Mesendoderm (in vitro differentiated cells): ENCODE measurements around the gene RCE1.

Experiments
- DNase-seq: peaks from one replicate; pipeline ENCODE4 v3.0.0; 2013
- H2AK5ac ChIP-seq: 2 replicates; pipeline ENCODE4 v1.6.1; 2013; ENCODE audit warnings: low read length, inconsistent platforms
- H2BK120ac ChIP-seq: 2 replicates; pipeline ENCODE4 v1.6.1; 2013; ENCODE audit warnings: low read depth, mild to moderate bottlenecking, low read length, moderate library complexity, mixed read lengths
- H2BK15ac ChIP-seq: replicated peaks from 2 replicates; pipeline ENCODE4 v1.6.1; 2013; ENCODE audit warnings: low read depth, mild to moderate bottlenecking, moderate library complexity
- H2BK5ac ChIP-seq: 2 replicates; pipeline ENCODE4 v1.6.1; 2013; ENCODE audit warnings: low read length, inconsistent platforms
- H3K18ac ChIP-seq: 2 replicates; pipeline ENCODE4 v1.6.1; 2013; ENCODE audit warnings: mild to moderate bottlenecking, low read length, mixed read lengths
- H3K23ac ChIP-seq: one replicate; pipeline ENCODE4 v1.6.1; 2013; ENCODE audit warnings: low read length
- H3K27ac ChIP-seq: 2 replicates; pipeline ENCODE4 v1.5.1; 2013; ENCODE audit warnings: low read depth, mild to moderate bottlenecking, inconsistent platforms, low read length, moderate library complexity
- H3K27me3 ChIP-seq: 2 replicates; pipeline ENCODE4 v1.6.1; 2013; ENCODE audit warnings: low read length, control low read depth, mild to moderate bottlenecking, inconsistent platforms; ENCODE audit not compliant: insufficient read depth, poor library complexity
- H3K36me3 ChIP-seq: 2 replicates; pipeline ENCODE4 v1.6.1; 2013; ENCODE audit warnings: low read length, inconsistent platforms; ENCODE audit not compliant: control insufficient read depth, insufficient read depth
- H3K4ac ChIP-seq: one replicate; pipeline ENCODE4 v1.6.1; 2013; ENCODE audit warnings: low read depth, mild to moderate bottlenecking, low read length, moderate library complexity
- H3K4me1 ChIP-seq: 2 replicates; pipeline ENCODE4 v1.6.1; 2013; ENCODE audit warnings: low read depth, low read length, inconsistent platforms; ENCODE audit not compliant: control insufficient read depth
- H3K4me2 ChIP-seq: 2 replicates; pipeline ENCODE4 v1.6.1; 2013; ENCODE audit warnings: low read length
- H3K4me3 ChIP-seq: 2 replicates; pipeline ENCODE4 v1.5.1; 2013; ENCODE audit warnings: mild to moderate bottlenecking, low read length
- H3K56ac ChIP-seq: one replicate; pipeline ENCODE4 v1.6.1; 2013; ENCODE audit warnings: low read length
- H3K79me1 ChIP-seq: 2 replicates; pipeline ENCODE4 v1.6.1; 2013; ENCODE audit warnings: low read length, inconsistent platforms
- H3K79me2 ChIP-seq: 2 replicates; pipeline ENCODE4 v1.6.1; 2013; ENCODE audit warnings: mild to moderate bottlenecking, low read length; ENCODE audit not compliant: control insufficient read depth, insufficient read depth
- H3K9ac ChIP-seq: 2 replicates; pipeline ENCODE4 v1.6.1; 2013; ENCODE audit warnings: low read length, inconsistent platforms
- H4K5ac ChIP-seq: one replicate; pipeline ENCODE4 v1.6.1; 2013; ENCODE audit warnings: low read length
- H4K8ac ChIP-seq: one replicate; pipeline ENCODE4 v1.6.1; 2013; ENCODE audit warnings: low read depth, mild to moderate bottlenecking, control low read depth, low read length, moderate library complexity
- WGBS: extraction: QIAGEN DNeasy Blood & Tissue Kit; methylation state at CpG from one replicate; pipeline ENCODE4 v1.1.7; 2013; ENCODE audit warnings: low lambda C conversion rate, missing lambda C conversion rate; ENCODE audit not compliant: insufficient coverage; ENCODE audit errors: extremely low coverage; 5-methylcytosine and 5-hydroxymethylcytosine counted together

The RCE1 gene

DNA sequence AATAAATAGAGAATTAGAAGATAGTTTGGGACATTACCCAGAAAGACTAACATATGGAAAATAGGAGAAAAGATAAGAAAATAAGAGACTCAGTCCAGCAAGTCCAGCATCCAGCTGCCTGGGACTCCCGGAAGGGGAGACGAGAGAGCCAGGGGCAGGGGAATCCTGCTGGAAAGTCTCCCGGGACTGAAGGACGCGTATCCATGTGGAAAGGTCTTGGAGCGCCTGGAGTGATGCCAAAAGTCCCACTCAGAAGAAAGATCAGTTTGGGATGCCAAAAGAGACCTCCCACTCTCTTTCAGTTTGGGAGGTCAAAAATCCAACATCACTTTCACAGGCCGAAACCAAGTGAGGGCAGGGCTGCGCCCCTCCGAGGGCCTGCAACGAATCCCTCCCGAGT lies 44.3 kb downstream of the RCE1 start:
- H3K23ac ChIP-seq = no peak overlapping the region
- no peak overlapping the region for H4K8ac ChIP-seq
- no peak overlapping the region for H2BK5ac ChIP-seq
- no peak overlapping the region for H3K4ac ChIP-seq
- no peaks in the 10 kb centered on the region for H3K79me2 ChIP-seq
- no peak overlapping the region for H2BK120ac ChIP-seq
- no peak overlapping the region for H2BK15ac ChIP-seq
- no peak overlapping the region for H3K18ac ChIP-seq
- H3K4me3 ChIP-seq = no peak overlapping the region
- no peaks in the 10 kb centered on the region for H3K36me3 ChIP-seq
- no CpG with 5 or more reads among the region's 11 CpGs for WGBS
- H2AK5ac ChIP-seq = no peak overlapping the region
- H3K27ac ChIP-seq = no peak overlapping the region
- DNase-seq = no peak
- H3K27me3 ChIP-seq = no peaks in the 10 kb centered on the region
- no peak overlapping the region for H3K4me2 ChIP-seq
- H3K79me1 ChIP-seq = no peaks in the 10 kb centered on the region
- H4K5ac ChIP-seq = no peak overlapping the region
- no peak overlapping the region for H3K56ac ChIP-seq
- no peak overlapping the region for H3K9ac ChIP-seq
- no peaks in the 10 kb centered on the region for H3K4me1 ChIP-seq

DNA sequence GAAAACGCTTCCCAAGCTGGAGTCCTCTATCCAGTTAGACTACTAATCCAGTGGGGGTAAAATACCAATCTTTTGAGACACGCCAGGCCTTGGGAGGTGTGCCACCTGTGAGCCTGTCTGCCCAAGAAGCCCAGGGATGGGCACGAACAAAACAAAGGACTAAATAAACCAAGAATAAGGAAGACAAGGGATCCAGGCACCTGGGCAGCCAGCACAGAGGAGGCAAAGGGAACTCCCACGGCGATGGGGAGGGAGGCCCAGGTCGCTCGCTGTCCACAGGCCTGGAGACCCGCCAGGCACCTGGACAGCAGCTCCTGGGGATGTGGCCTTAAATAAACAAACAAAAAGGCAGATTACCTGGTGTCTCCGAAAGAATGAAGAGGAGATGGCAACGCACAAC lies 45.0 kb downstream of the RCE1 start:
- H3K36me3 ChIP-seq = no peaks in the 10 kb centered on the region
- no peaks in the 10 kb centered on the region for H3K4me1 ChIP-seq
- no CpG with 5 or more reads among the region's 10 CpGs for WGBS
- no peaks in the 10 kb centered on the region for H3K79me2 ChIP-seq
- H4K8ac ChIP-seq = no peak overlapping the region
- no peaks in the 10 kb centered on the region for H3K27me3 ChIP-seq
- H2AK5ac ChIP-seq = no peak overlapping the region
- H3K4me3 ChIP-seq = no peak overlapping the region
- no peak overlapping the region for H3K27ac ChIP-seq
- no peak overlapping the region for H3K18ac ChIP-seq
- H2BK15ac ChIP-seq = no peak overlapping the region
- no peak overlapping the region for H2BK5ac ChIP-seq
- no peaks in the 10 kb centered on the region for H3K79me1 ChIP-seq
- H3K56ac ChIP-seq = no peak overlapping the region
- no peak overlapping the region for H3K4me2 ChIP-seq
- no peak overlapping the region for H3K23ac ChIP-seq
- no peak for DNase-seq
- H2BK120ac ChIP-seq = no peak overlapping the region
- H3K9ac ChIP-seq = no peak overlapping the region
- no peak overlapping the region for H3K4ac ChIP-seq
- H4K5ac ChIP-seq = no peak overlapping the region

DNA sequence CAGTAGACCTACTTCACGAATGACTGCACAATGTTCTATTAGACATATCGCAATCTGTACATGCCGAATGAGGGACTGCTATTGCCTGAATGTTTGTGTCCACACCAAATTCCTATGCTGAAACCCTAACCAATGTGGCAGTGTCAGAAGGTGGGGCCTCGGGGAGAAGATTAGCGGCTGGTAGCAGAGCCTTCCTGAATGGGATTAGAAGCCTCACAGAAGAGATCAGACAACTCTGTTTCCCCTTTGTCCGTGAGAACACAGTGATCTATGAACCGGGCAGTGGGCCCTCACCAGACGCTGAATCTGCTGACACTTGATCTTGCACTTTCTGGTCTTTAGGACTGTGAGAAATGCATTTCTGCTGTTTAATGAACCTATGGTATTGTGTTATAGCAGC lies 46.7 kb downstream of the RCE1 start:
- no peak overlapping the region for H2BK120ac ChIP-seq
- no peaks in the 10 kb centered on the region for H3K36me3 ChIP-seq
- no peaks in the 10 kb centered on the region for H3K27me3 ChIP-seq
- H4K5ac ChIP-seq = no peak overlapping the region
- no peaks in the 10 kb centered on the region for H3K4me1 ChIP-seq
- no peak overlapping the region for H3K56ac ChIP-seq
- no peak overlapping the region for H2BK15ac ChIP-seq
- H4K8ac ChIP-seq = no peak overlapping the region
- H3K9ac ChIP-seq = no peak overlapping the region
- H3K4ac ChIP-seq = no peak overlapping the region
- no peak overlapping the region for H3K4me2 ChIP-seq
- WGBS = no CpG with 5 or more reads among the region's 8 CpGs
- H3K18ac ChIP-seq = no peak overlapping the region
- no peaks in the 10 kb centered on the region for H3K79me2 ChIP-seq
- H3K23ac ChIP-seq = no peak overlapping the region
- no peak for DNase-seq
- H3K4me3 ChIP-seq = no peak overlapping the region
- no peak overlapping the region for H2AK5ac ChIP-seq
- H2BK5ac ChIP-seq = no peak overlapping the region
- H3K79me1 ChIP-seq = no peaks in the 10 kb centered on the region
- H3K27ac ChIP-seq = no peak overlapping the region

DNA sequence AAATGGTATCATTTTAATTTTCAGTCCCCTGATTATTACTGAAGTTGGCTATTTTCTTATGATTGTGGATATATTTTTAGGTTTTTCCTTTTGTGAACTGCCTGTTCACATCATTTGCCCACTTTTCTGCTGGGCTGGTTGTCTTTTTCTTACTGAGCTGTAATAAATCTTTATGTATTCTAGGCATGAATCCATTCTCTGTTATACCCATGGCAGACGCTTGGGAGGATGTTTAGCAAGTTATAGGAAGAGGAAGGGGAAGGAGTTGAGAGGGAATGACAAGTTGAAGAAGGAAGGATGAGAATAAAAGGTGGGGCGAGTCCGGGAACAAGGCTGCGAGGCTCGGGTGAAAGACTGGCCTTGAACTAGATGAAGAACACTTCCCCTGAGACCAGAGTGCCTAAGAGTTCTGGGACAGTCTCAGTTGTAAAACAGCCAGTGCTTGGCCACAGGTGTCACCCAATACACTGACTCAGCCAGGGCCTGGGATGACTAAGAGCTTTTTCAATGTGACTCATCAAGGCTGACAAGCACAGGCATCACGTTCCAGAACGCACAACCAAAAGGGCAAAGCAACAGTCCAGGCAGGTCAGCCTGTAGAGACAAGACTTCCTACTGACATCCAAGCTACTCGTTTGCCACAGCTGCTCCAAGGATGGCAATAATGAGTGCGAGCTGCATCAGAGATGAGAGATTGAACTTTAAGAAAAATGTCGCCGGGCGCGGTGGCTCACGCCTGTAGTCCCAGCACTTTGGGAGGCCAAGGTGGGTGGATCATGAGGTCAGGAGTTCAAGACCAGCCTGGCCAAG lies 48.8 kb downstream of the RCE1 start:
- no peak overlapping the region for H2AK5ac ChIP-seq
- WGBS = no CpG with 5 or more reads among the region's 14 CpGs
- H2BK120ac ChIP-seq = no peak overlapping the region
- H2BK15ac ChIP-seq = no peak overlapping the region
- no peak overlapping the region for H3K56ac ChIP-seq
- H3K79me1 ChIP-seq = no peaks in the 10 kb centered on the region
- H3K4me3 ChIP-seq = no peak overlapping the region
- no peak overlapping the region for H4K5ac ChIP-seq
- peak; percentile 96 for DNase-seq
- no peaks in the 10 kb centered on the region for H3K79me2 ChIP-seq
- H3K9ac ChIP-seq = no peak overlapping the region
- H3K36me3 ChIP-seq = no peaks in the 10 kb centered on the region
- H2BK5ac ChIP-seq = no peak overlapping the region
- no peak overlapping the region for H3K27ac ChIP-seq
- no peak overlapping the region for H3K23ac ChIP-seq
- no peaks in the 10 kb centered on the region for H3K27me3 ChIP-seq
- no peak overlapping the region for H3K4ac ChIP-seq
- H3K4me1 ChIP-seq = no peaks in the 10 kb centered on the region
- H3K4me2 ChIP-seq = no peak overlapping the region
- H4K8ac ChIP-seq = no peak overlapping the region
- no peak overlapping the region for H3K18ac ChIP-seq

DNA sequence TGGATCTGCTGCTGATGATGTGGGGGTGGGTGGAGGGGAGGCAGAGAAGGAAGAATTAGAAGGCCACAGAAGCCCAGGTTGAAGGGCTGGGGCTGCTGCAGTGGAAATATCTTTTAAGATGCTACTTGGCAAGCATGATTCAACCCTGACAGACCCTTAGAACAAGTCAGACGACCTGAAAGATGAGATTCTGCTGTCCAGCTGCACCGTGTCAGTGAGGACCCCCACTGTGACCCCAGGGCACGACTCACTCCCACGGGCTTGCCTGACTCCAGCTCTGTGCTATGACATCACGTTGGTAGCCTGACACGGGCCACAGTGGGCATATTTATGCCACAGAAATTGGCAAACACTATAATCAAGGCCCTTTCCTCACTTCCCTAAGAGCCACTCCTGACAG lies 49.7 kb downstream of the RCE1 start:
- no peak overlapping the region for H2BK120ac ChIP-seq
- no peak overlapping the region for H2AK5ac ChIP-seq
- H3K4me3 ChIP-seq = no peak overlapping the region
- no peak overlapping the region for H3K18ac ChIP-seq
- H3K9ac ChIP-seq = no peak overlapping the region
- no peaks in the 10 kb centered on the region for H3K4me1 ChIP-seq
- no peak overlapping the region for H3K56ac ChIP-seq
- no peaks in the 10 kb centered on the region for H3K36me3 ChIP-seq
- no peak overlapping the region for H3K27ac ChIP-seq
- H3K23ac ChIP-seq = no peak overlapping the region
- no peak overlapping the region for H2BK5ac ChIP-seq
- H4K5ac ChIP-seq = no peak overlapping the region
- WGBS = no CpG with 5 or more reads among the region's 6 CpGs
- no peak for DNase-seq
- no peaks in the 10 kb centered on the region for H3K79me2 ChIP-seq
- no peaks in the 10 kb centered on the region for H3K27me3 ChIP-seq
- no peaks in the 10 kb centered on the region for H3K79me1 ChIP-seq
- no peak overlapping the region for H3K4me2 ChIP-seq
- H3K4ac ChIP-seq = no peak overlapping the region
- no peak overlapping the region for H2BK15ac ChIP-seq
- no peak overlapping the region for H4K8ac ChIP-seq

DNA sequence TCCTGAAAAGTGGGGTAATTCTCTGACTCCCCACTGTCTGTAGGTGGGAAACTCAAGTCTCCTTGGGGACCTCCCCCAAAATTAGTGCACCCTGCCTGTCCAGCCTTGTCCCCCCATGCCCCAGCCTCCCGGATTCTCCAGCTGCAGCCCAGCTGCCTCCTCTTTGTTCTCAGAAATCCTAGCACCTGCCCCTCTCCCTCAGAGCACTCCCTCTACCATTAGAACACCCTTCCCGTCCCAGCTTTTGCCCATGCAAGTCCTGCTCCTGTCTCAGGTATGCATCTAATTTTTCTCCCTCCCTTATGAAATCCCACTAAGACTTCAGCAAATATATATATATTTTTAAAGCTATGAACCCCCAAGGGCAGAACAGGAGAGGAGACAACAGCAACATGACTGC lies 50.9 kb downstream of the RCE1 start:
- no peaks in the 10 kb centered on the region for H3K27me3 ChIP-seq
- no peak overlapping the region for H3K4ac ChIP-seq
- no peak overlapping the region for H2BK15ac ChIP-seq
- no peaks in the 10 kb centered on the region for H3K36me3 ChIP-seq
- H2BK120ac ChIP-seq = no peak overlapping the region
- H3K9ac ChIP-seq = no peak overlapping the region
- no peak overlapping the region for H4K5ac ChIP-seq
- no peak overlapping the region for H3K56ac ChIP-seq
- H3K79me1 ChIP-seq = no peaks in the 10 kb centered on the region
- no peak overlapping the region for H3K18ac ChIP-seq
- no peak overlapping the region for H4K8ac ChIP-seq
- no peaks in the 10 kb centered on the region for H3K4me1 ChIP-seq
- H2BK5ac ChIP-seq = no peak overlapping the region
- no peak overlapping the region for H3K27ac ChIP-seq
- no peak for DNase-seq
- no peaks in the 10 kb centered on the region for H3K79me2 ChIP-seq
- WGBS = no CpG with 5 or more reads among the region's 2 CpGs
- H3K4me2 ChIP-seq = no peak overlapping the region
- no peak overlapping the region for H3K4me3 ChIP-seq
- H3K23ac ChIP-seq = no peak overlapping the region
- no peak overlapping the region for H2AK5ac ChIP-seq
